ENCODE data around the gene PIP4P1. TPM values are rescaled to one million over a fixed set of nuclear protein-coding genes. Genes with fewer than 3 reads are reported as not detected.

Gene PIP4P1
- polyA plus RNA-seq, 2 donors = 21.5 to 24.4 TPM

- Histone ChIP-seq H3K4me1 (ENCODE audit: control insufficient read depth in 2 of 2, insufficient read depth in 2 of 2, low read length in 1 of 2) (no peaks in the 10 kb centered on the region), H3K4me3 (ENCODE audit: low read depth in 1 of 2, low read length in 2 of 2) (no peak overlapping the region), H3K27ac (ENCODE audit: low read depth in 2 of 2, low read length in 1 of 2) (no peak overlapping the region), H3K36me3 (ENCODE audit: control insufficient read depth in 2 of 2, insufficient read depth in 2 of 2, low read length in 1 of 2) (peaks cover 0 to 3% of the 10 kb centered on the region in 2 donors), H3K9me3 (ENCODE audit: control insufficient read depth in 2 of 2, insufficient read depth in 1 of 2, low read depth in 1 of 2, low read length in 1 of 2) (no peaks in the 10 kb centered on the region), H3K27me3 (ENCODE audit: control insufficient read depth in 1 of 2, insufficient read depth in 2 of 2, low read length in 2 of 2) (no peaks in the 10 kb centered on the region)
- 48 to 60% methylated on average over 5 of the region's 5 CpGs for WGBS, 2 donors
Observed at GRCh38 chr14:20427231-20428009, 33.8 kb downstream of the PIP4P1 start.

GRCh38 chr14:20424851-20425250, 36.4 kb downstream of the PIP4P1 start:
- no peaks in the 10 kb centered on the region for H3K9me3 ChIP-seq (ENCODE audit: control insufficient read depth in 2 of 2, insufficient read depth in 1 of 2, low read depth in 1 of 2, low read length in 1 of 2)
- no peaks in the 10 kb centered on the region for H3K36me3 ChIP-seq (ENCODE audit: control insufficient read depth in 2 of 2, insufficient read depth in 2 of 2, low read length in 1 of 2)
- WGBS, 2 donors = 35 to 36% methylated on average over 2 of the region's 2 CpGs
- no peak overlapping the region for H3K27ac ChIP-seq (ENCODE audit: low read depth in 2 of 2, low read length in 1 of 2)
- H3K4me3 ChIP-seq (ENCODE audit: low read depth in 1 of 2, low read length in 2 of 2) = no peak overlapping the region
- H3K4me1 ChIP-seq (ENCODE audit: control insufficient read depth in 2 of 2, insufficient read depth in 2 of 2, low read length in 1 of 2) = no peaks in the 10 kb centered on the region
- H3K27me3 ChIP-seq (ENCODE audit: control insufficient read depth in 1 of 2, insufficient read depth in 2 of 2, low read length in 2 of 2) = no peaks in the 10 kb centered on the region

- 39 to 47% methylated on average over 2 of the region's 2 CpGs for WGBS, 2 donors
- no peak overlapping the region for H3K27ac ChIP-seq (ENCODE audit: low read depth in 2 of 2, low read length in 1 of 2)
- H3K9me3 ChIP-seq (ENCODE audit: control insufficient read depth in 2 of 2, insufficient read depth in 1 of 2, low read depth in 1 of 2, low read length in 1 of 2) = no peaks in the 10 kb centered on the region
- H3K4me3 ChIP-seq (ENCODE audit: low read depth in 1 of 2, low read length in 2 of 2) = no peak overlapping the region
- H3K4me1 ChIP-seq (ENCODE audit: control insufficient read depth in 2 of 2, insufficient read depth in 2 of 2, low read length in 1 of 2) = no peaks in the 10 kb centered on the region
- H3K36me3 ChIP-seq (ENCODE audit: control insufficient read depth in 2 of 2, insufficient read depth in 2 of 2, low read length in 1 of 2) = no peaks in the 10 kb centered on the region
- no peaks in the 10 kb centered on the region for H3K27me3 ChIP-seq (ENCODE audit: control insufficient read depth in 1 of 2, insufficient read depth in 2 of 2, low read length in 2 of 2)
Observed at GRCh38 chr14:20422886-20423285, 38.3 kb downstream of the PIP4P1 start.

- no peaks in the 10 kb centered on the region for H3K36me3 ChIP-seq (ENCODE audit: control insufficient read depth in 2 of 2, insufficient read depth in 2 of 2, low read length in 1 of 2)
- no peak overlapping the region for H3K4me3 ChIP-seq (ENCODE audit: low read depth in 1 of 2, low read length in 2 of 2)
- H3K27me3 ChIP-seq (ENCODE audit: control insufficient read depth in 1 of 2, insufficient read depth in 2 of 2, low read length in 2 of 2) = no peaks in the 10 kb centered on the region
- H3K27ac ChIP-seq (ENCODE audit: low read depth in 2 of 2, low read length in 1 of 2) = no peak overlapping the region
- H3K4me1 ChIP-seq (ENCODE audit: control insufficient read depth in 2 of 2, insufficient read depth in 2 of 2, low read length in 1 of 2) = no peaks in the 10 kb centered on the region
- WGBS, 2 donors = 56 to 63% methylated on average over 2 of the region's 2 CpGs
- no peaks in the 10 kb centered on the region for H3K9me3 ChIP-seq (ENCODE audit: control insufficient read depth in 2 of 2, insufficient read depth in 1 of 2, low read depth in 1 of 2, low read length in 1 of 2)
Observed at GRCh38 chr14:20421267-20421666, 40.0 kb downstream of the PIP4P1 start.

DNA sequence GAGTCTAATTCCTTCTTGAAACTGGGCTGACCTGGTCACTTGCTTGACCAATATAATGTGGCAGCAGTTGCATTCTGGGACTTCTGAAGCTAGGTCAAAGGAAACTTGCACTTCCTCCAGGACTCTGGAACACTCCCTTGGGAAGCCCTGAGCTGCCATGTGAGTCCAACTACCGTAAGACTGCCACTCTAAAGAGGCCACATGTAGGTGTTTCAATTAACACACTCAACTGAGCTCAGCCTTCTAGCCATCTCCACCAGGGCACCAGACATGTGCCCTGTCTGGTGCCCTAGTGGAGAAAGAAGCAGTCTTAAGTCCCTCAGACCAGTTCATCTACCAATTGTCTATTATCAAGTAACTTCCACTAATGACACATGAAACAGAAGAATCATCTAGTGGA, 41.8 kb downstream of the PIP4P1 start:
- Histone ChIP-seq H3K27ac (ENCODE audit: low read depth in 2 of 2, low read length in 1 of 2) (no peak overlapping the region), H3K27me3 (ENCODE audit: control insufficient read depth in 1 of 2, insufficient read depth in 2 of 2, low read length in 2 of 2) (no peaks in the 10 kb centered on the region), H3K4me3 (ENCODE audit: low read depth in 1 of 2, low read length in 2 of 2) (no peak overlapping the region), H3K4me1 (ENCODE audit: control insufficient read depth in 2 of 2, insufficient read depth in 2 of 2, low read length in 1 of 2) (no peaks in the 10 kb centered on the region), H3K36me3 (ENCODE audit: control insufficient read depth in 2 of 2, insufficient read depth in 2 of 2, low read length in 1 of 2) (no peaks in the 10 kb centered on the region), H3K9me3 (ENCODE audit: control insufficient read depth in 2 of 2, insufficient read depth in 1 of 2, low read depth in 1 of 2, low read length in 1 of 2) (no peaks in the 10 kb centered on the region)
- 72% methylated on average over 1 of the region's 1 CpG for WGBS, 2 donors

DNA sequence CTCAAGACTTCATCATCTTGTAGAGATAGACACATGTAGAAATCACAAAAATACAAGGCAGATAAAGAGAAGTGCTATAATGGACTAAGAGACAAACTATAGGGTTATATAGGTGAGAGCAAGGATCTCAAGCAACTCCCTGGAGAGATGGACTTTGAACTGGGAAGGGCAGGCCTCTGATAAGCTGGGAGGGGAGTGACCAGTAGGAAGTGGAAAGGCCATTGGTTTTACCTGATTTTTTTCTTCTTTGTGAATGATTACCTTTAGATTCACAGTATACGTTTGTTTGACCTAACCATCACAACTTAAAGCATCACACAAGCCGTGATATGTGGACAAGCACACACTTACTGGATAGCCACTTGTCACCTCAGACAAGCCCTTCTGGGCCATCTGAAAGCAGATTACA, 42.7 kb downstream of the PIP4P1 start:
- 81 to 93% methylated on average over 2 of the region's 2 CpGs for WGBS, 2 donors
- Histone ChIP-seq H3K27ac (ENCODE audit: low read depth in 2 of 2, low read length in 1 of 2) (no peak overlapping the region), H3K4me1 (ENCODE audit: control insufficient read depth in 2 of 2, insufficient read depth in 2 of 2, low read length in 1 of 2) (no peaks in the 10 kb centered on the region)

DNA sequence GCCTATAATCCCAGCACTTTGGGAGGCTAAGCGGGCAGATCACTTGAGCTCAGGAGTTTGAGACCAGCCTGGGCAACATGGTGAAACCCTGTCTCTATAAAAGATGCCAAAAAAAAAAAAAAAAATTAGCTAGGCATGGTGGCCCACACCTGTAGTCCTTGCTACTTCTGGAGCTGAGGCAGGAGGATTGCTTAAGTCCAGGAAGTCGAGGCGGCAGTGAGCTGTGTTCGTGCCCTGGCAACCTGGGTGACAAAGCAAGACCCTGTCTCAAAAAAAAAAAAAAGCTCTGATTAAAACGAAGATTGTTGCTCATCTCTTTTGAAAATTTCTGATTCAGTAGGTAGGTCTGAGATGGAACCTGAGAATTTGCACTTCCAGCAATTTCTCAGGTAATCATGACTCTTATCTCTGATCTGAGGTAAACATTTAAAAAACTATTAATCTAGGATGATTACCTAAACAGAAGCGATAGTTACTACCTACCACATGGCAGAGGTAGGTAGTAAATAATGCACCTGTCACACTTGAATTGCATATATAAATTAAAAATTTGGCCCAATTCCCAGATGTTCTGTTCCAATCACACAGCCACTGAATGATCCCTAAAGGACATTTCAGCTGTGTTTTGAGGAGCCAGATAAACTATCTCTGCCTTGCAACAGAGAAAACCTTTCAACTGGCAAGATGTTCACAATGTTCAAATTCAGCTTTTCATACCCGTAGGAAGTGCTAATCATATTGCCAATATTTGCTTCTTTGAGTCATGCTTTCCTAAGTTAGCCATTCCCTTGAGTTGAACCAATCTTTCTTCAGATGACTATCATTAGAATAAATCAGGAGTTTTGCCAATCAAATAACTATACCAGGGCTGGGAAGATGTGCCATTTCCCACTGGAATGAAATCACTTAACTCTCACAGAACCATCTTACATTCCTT, 43.7 kb downstream of the PIP4P1 start:
- no peak overlapping the region for H3K27ac ChIP-seq (ENCODE audit: low read depth in 2 of 2, low read length in 1 of 2)
- no peak overlapping the region for H3K4me3 ChIP-seq (ENCODE audit: low read depth in 1 of 2, low read length in 2 of 2)
- WGBS, 2 donors = 59 to 70% methylated on average over 7 of the region's 7 CpGs
- no peaks in the 10 kb centered on the region for H3K36me3 ChIP-seq (ENCODE audit: control insufficient read depth in 2 of 2, insufficient read depth in 2 of 2, low read length in 1 of 2)
- no peaks in the 10 kb centered on the region for H3K9me3 ChIP-seq (ENCODE audit: control insufficient read depth in 2 of 2, insufficient read depth in 1 of 2, low read depth in 1 of 2, low read length in 1 of 2)
- H3K4me1 ChIP-seq (ENCODE audit: control insufficient read depth in 2 of 2, insufficient read depth in 2 of 2, low read length in 1 of 2) = no peaks in the 10 kb centered on the region
- H3K27me3 ChIP-seq (ENCODE audit: control insufficient read depth in 1 of 2, insufficient read depth in 2 of 2, low read length in 2 of 2) = no peaks in the 10 kb centered on the region

More for the DNA sequence above, 42.7 kb downstream of the PIP4P1 start:
- Histone ChIP-seq H3K4me3 (ENCODE audit: low read depth in 1 of 2, low read length in 2 of 2) (no peak overlapping the region), H3K9me3 (ENCODE audit: control insufficient read depth in 2 of 2, insufficient read depth in 1 of 2, low read depth in 1 of 2, low read length in 1 of 2) (no peaks in the 10 kb centered on the region), H3K27me3 (ENCODE audit: control insufficient read depth in 1 of 2, insufficient read depth in 2 of 2, low read length in 2 of 2) (no peaks in the 10 kb centered on the region), H3K36me3 (ENCODE audit: control insufficient read depth in 2 of 2, insufficient read depth in 2 of 2, low read length in 1 of 2) (no peaks in the 10 kb centered on the region)

- Histone ChIP-seq H3K27me3 (ENCODE audit: control insufficient read depth in 1 of 2, insufficient read depth in 2 of 2, low read length in 2 of 2) (no peaks in the 10 kb centered on the region), H3K4me1 (ENCODE audit: control insufficient read depth in 2 of 2, insufficient read depth in 2 of 2, low read length in 1 of 2) (no peaks in the 10 kb centered on the region), H3K27ac (ENCODE audit: low read depth in 2 of 2, low read length in 1 of 2) (no peak overlapping the region), H3K9me3 (ENCODE audit: control insufficient read depth in 2 of 2, insufficient read depth in 1 of 2, low read depth in 1 of 2, low read length in 1 of 2) (no peaks in the 10 kb centered on the region), H3K36me3 (ENCODE audit: control insufficient read depth in 2 of 2, insufficient read depth in 2 of 2, low read length in 1 of 2) (no peaks in the 10 kb centered on the region), H3K4me3 (ENCODE audit: low read depth in 1 of 2, low read length in 2 of 2) (no peak overlapping the region)
- 86 to 95% methylated on average over 2 of the region's 2 CpGs for WGBS, 2 donors
Observed at GRCh38 chr14:20416223-20416622, 45.0 kb downstream of the PIP4P1 start.

DNA sequence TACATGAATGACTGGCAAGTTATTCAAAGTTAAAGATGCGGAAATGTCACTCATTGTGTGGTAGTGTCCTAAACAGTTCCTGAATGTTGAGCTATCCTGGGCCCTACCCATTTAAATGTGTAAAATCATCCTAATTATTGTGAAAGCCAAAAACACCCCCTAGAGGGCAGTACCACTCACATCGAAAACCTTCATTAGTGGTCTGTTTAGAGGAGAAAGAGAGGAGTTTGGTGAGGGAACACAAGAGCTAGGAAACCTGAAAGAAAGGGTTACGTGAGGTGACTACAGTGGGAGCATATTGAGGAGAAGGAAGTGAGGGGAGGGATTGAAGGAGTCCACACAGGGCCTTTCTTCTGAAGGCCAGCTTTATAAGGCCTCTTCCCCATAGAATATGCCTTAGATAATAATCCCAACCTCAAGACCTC, 45.4 kb downstream of the PIP4P1 start:
- no peaks in the 10 kb centered on the region for H3K27me3 ChIP-seq (ENCODE audit: control insufficient read depth in 1 of 2, insufficient read depth in 2 of 2, low read length in 2 of 2)
- H3K27ac ChIP-seq (ENCODE audit: low read depth in 2 of 2, low read length in 1 of 2) = no peak overlapping the region
- H3K4me3 ChIP-seq (ENCODE audit: low read depth in 1 of 2, low read length in 2 of 2) = no peak overlapping the region
- H3K36me3 ChIP-seq (ENCODE audit: control insufficient read depth in 2 of 2, insufficient read depth in 2 of 2, low read length in 1 of 2) = no peaks in the 10 kb centered on the region
- H3K9me3 ChIP-seq (ENCODE audit: control insufficient read depth in 2 of 2, insufficient read depth in 1 of 2, low read depth in 1 of 2, low read length in 1 of 2) = no peaks in the 10 kb centered on the region
- no peaks in the 10 kb centered on the region for H3K4me1 ChIP-seq (ENCODE audit: control insufficient read depth in 2 of 2, insufficient read depth in 2 of 2, low read length in 1 of 2)
- WGBS, 2 donors = 47 to 53% methylated on average over 3 of the region's 3 CpGs

Data from esophagus (tissue), 2 donors.